HL-60 (cell line): ENCODE data around the gene C1orf226.

Experiments used
- DNase-seq, 2 experiments: peaks; one replicate each; pipeline ENCODE4 v3.0.0-alpha.2; 2010 to 2020; ENCODE audit warnings: low read depth in 1 of 2, low spot score in 1 of 2
- H3K27ac ChIP-seq: fragments of 250-450 bp; sonication (Bioruptor Pico); replicated peaks from 2 replicates; pipeline ENCODE4 v1.5.1; 2020; ENCODE audit warnings: mild to moderate bottlenecking, moderate library complexity
- H3K27me3 ChIP-seq: fragments of 250-450 bp; sonication (Bioruptor Pico); 2 replicates; pipeline ENCODE4 v1.5.1; 2021; ENCODE audit warnings: mild to moderate bottlenecking, moderate library complexity; ENCODE audit not compliant: insufficient read depth, poor library complexity, severe bottlenecking
- H3K4me3 ChIP-seq: replicated peaks from 2 replicates; pipeline ENCODE4 v1.5.1; 2011; ENCODE audit warnings: mild to moderate bottlenecking, control low read depth, low read length; ENCODE audit not compliant: insufficient read depth
- GABPA ChIP-seq: IDR thresholded peaks from 2 replicates; pipeline ENCODE4 v1.6.1; 2012; ENCODE audit warnings: low read depth
- POLR2AphosphoS5 ChIP-seq: IDR thresholded peaks from 2 replicates; pipeline ENCODE4 v1.6.1; 2012; ENCODE audit warnings: low read depth
- SPI1 ChIP-seq: IDR thresholded peaks from 2 replicates; pipeline ENCODE4 v1.6.1; 2012; ENCODE audit warnings: low read depth, mild to moderate bottlenecking, borderline replicate concordance
- TF ChIP-seq, protein P1 (sequence below): IDR thresholded peaks from one replicate; pipeline ENCODE4 v1.5.1; 2011; ENCODE audit warnings: low read length, control low read depth, inconsistent platforms; ENCODE audit not compliant: insufficient read depth
- TF ChIP-seq, protein P2 (sequence below): IDR thresholded peaks from 2 replicates; pipeline ENCODE4 v1.6.1; 2012; ENCODE audit warnings: low read depth; ENCODE audit not compliant: insufficient replicate concordance

The C1orf226 gene

DNA sequence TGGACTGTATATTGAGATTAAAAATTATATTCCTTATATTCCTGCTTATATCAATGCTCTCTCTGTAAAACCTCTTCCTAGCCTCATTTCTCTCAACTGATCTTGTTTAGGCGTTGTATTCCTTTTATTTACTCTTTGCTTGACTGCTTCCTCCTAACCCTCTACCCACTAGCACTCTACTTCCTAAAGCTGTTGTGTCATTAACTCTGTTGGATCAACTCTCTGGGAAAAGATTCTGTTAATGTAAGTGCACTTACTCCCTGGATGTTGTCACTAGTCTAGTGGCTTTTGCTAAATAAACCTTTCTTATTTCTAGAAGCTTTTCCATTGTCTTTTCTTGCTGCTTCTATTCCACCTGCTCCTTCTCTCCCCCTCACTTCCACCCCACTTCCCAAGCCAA lies 11.4 kb upstream of the C1orf226 start:
- H3K27ac ChIP-seq = no peak overlapping the region
- H3K27me3 ChIP-seq = no peaks in the 10 kb centered on the region
- H3K4me3 ChIP-seq = no peak overlapping the region
- no peak for DNase-seq
- TF ChIP-seq POLR2AphosphoS5 (no peak), GABPA (no peak), SPI1 (no peak)
- TF ChIP-seq, protein P1, sequence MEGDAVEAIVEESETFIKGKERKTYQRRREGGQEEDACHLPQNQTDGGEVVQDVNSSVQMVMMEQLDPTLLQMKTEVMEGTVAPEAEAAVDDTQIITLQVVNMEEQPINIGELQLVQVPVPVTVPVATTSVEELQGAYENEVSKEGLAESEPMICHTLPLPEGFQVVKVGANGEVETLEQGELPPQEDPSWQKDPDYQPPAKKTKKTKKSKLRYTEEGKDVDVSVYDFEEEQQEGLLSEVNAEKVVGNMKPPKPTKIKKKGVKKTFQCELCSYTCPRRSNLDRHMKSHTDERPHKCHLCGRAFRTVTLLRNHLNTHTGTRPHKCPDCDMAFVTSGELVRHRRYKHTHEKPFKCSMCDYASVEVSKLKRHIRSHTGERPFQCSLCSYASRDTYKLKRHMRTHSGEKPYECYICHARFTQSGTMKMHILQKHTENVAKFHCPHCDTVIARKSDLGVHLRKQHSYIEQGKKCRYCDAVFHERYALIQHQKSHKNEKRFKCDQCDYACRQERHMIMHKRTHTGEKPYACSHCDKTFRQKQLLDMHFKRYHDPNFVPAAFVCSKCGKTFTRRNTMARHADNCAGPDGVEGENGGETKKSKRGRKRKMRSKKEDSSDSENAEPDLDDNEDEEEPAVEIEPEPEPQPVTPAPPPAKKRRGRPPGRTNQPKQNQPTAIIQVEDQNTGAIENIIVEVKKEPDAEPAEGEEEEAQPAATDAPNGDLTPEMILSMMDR = no peak
- TF ChIP-seq, protein P2, sequence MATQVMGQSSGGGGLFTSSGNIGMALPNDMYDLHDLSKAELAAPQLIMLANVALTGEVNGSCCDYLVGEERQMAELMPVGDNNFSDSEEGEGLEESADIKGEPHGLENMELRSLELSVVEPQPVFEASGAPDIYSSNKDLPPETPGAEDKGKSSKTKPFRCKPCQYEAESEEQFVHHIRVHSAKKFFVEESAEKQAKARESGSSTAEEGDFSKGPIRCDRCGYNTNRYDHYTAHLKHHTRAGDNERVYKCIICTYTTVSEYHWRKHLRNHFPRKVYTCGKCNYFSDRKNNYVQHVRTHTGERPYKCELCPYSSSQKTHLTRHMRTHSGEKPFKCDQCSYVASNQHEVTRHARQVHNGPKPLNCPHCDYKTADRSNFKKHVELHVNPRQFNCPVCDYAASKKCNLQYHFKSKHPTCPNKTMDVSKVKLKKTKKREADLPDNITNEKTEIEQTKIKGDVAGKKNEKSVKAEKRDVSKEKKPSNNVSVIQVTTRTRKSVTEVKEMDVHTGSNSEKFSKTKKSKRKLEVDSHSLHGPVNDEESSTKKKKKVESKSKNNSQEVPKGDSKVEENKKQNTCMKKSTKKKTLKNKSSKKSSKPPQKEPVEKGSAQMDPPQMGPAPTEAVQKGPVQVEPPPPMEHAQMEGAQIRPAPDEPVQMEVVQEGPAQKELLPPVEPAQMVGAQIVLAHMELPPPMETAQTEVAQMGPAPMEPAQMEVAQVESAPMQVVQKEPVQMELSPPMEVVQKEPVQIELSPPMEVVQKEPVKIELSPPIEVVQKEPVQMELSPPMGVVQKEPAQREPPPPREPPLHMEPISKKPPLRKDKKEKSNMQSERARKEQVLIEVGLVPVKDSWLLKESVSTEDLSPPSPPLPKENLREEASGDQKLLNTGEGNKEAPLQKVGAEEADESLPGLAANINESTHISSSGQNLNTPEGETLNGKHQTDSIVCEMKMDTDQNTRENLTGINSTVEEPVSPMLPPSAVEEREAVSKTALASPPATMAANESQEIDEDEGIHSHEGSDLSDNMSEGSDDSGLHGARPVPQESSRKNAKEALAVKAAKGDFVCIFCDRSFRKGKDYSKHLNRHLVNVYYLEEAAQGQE = no peak

DNA sequence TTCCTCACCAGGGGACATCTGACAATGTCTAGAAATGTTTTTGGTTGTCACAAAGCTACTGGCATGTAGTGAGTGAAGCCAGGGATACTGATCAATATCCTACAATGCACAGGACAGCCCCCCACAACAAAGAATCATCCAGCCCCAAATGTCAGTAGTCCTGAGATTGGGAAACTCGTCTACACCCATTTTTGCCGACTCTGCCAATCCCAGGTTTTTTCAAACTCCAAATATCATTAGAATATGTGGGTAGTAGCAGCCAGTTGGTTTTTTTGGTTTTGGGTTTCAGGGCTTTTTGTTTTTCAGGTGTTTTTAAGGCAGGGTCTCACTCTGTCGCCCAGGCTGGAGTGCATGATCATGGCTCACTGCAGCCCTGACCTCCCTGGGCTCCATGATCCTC lies 10.8 kb upstream of the C1orf226 start:
- no peak for TF ChIP-seq GABPA
- TF ChIP-seq, protein P2 = no peak
- Histone ChIP-seq H3K27ac (no peak overlapping the region), H3K4me3 (no peak overlapping the region), H3K27me3 (no peaks in the 10 kb centered on the region)
- no peak for DNase-seq

DNA sequence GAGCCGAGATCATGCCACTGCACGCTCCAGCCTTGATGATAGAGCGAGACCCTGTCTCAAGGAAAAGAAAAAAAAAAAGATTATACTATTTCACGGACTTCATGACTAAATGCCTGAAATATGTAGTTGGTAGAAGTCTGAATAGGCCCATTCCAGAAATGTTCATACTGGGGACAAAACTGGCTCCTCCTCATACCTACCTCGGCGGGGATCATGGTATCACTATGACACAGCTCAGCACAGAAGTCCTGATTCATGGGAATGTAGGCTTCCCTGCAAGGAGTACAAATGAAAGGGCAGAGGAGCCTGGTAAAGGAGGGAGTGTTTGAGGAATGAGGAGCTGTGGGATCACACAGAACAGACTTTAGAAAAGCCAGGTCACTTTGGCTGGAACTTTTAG lies 9.9 kb upstream of the C1orf226 start:
- H3K4me3 ChIP-seq = no peak overlapping the region
- H3K27ac ChIP-seq = no peak overlapping the region
- no peaks in the 10 kb centered on the region for H3K27me3 ChIP-seq
- no peak for DNase-seq
- no peak for TF ChIP-seq GABPA

DNA sequence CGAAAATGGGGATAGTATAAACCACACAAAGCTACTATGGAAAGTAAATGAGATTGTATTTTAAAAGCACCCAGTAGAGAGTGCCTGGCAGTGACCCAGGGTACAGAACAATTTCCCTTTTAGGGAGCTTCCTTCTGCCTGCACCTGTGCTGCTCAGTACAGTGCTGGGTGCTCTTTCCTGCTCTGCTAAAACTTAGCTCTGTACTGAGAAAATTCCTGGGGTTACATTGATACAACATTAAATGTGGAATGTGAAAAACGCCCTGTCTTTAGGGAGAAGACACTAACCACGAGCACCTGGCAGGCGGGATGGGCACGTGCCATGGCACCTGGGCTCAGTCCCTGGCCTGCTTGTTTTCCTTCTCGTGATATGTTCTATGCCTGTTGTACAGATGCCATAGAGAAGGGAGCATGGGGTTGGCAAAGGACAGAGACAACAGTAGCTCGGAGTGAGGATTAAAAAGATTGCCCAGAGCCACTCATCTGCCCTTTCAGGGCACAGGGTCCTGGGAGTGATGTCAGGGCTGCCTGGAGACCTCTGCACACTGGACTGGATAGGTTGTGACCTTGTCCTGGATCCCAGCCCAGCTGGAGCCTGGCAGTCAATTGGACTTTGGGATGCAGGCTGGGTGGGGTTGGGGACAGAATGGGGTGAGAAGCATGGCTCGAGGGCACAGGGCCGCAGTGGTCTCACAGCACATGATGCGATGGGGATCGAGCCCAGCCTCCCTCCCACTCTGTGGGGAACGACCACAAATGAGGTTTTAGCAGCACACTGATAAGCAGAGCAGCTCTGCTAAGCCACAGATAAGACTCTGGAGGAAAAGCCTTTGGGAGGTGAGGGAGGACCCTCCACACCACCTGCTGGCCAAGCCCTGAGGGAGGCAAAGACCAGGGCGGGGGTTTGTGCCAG lies 9.1 kb upstream of the C1orf226 start:
- no peak for DNase-seq
- TF ChIP-seq, protein P2 = no peak
- TF ChIP-seq POLR2AphosphoS5 (no peak; the same call in 1 of the 2 replicates), SPI1 (no peak), GABPA (no peak)
- TF ChIP-seq, protein P1 = no peak
- Histone ChIP-seq H3K27ac (no peak overlapping the region), H3K4me3 (no peak overlapping the region), H3K27me3 (no peaks in the 10 kb centered on the region)
